GM21576 (cell line): ENCODE data around the gene TCAIM.

Source experiments
- ATAC-seq: cut with Tn5 transposase; IDR thresholded peaks from one replicate; pipeline ENCODE4 v1.9.1; 2021; ENCODE audit warnings: mild to moderate bottlenecking, moderate library complexity; ENCODE audit not compliant: unreplicated experiment

Gene TCAIM

DNA sequence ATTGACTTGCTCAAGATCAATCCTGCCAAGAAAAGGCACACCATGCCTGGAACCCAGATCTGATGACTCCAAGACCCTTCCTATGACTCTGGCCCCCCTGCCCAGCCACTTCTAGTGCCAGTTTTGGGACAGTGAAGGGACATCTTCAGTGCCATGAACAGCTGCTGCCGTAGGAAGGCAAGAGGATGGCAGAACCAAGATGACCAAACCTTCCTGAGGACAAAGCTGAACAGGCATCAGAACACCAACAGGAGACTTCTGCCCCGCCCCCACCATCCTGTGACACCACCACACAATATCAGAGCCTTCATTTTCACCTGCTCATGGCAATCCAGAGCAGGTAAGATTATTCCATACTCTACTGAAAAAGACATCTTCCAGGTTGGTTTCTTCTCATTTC, 105.9 kb downstream of the TCAIM start:
- ATAC-seq: no peak

DNA sequence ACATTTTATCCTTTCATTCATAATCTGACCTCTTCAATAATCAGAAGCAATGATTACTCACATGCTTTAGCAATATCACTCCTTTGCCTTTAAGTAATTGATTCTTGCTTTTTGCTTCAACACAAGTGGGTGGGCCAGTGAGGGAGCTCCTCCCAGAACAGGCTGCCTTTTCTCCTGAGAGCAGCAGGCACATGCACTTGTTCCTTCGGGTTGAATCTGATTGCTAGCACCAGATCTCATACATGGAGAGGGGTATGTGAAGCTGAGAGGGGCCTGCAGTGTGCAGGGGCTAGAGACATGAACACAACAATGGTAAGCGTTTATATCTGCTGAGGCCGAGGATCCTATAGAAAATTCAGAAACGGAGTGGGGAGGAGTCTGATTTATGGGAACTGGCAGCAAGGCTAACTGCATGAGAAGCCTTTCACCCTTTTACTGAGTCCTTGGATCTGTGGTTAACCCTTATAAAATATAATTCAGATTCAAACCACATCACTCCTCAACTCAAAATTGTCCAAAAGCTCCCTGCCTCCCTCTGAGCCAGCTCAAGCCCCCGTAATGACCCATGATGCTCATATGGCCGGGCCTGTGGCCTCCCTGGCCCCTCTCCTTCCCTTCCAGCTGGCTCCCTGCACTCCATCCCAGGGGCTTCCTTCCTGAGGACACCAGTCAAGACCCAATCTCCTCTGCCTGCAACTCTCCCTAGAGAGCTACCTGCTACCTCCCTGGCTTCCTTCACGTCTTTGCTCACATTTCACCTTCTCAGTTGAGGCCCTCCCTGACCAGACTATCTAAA, 106.5 kb downstream of the TCAIM start:
- ATAC-seq: no peak

DNA sequence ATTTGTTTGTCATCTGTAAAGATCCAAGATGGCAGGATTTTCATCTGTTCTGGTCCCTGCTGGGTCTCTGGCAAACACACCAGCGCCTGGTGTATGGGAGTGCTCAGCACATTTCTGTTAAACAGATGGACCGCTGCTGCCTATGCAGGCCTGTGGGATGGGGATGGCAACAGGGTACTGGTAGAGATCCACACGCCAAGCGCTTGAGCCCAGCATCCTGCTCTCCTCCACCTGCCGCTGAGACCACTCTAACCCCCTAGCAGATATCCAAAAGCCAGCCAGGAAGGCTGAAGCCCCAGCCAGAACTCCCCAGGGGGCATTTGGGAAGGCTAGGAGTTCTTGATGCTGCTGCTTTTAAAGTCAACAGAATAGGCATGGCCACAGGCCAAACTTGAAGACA, 107.2 kb downstream of the TCAIM start:
- no peak for ATAC-seq

DNA sequence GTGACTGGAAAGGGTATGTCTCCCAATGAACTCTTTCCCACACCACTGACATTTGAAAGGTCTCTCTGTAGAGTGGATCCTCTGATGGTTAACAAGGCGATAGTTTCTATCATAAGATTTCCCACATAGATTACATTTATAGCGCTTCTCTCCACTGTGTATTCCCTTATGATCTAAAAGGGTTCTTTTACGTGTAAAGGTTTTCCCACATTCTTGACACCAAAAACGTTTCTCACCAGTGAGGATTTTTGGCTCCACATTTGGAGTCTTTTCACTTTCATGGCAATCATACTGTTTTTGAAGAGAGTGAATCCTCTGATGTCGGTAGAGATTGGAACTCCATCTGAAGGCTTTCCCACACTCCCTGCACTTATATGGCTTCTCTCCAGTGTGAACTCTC, 108.4 kb downstream of the TCAIM start:
- no peak for ATAC-seq

DNA sequence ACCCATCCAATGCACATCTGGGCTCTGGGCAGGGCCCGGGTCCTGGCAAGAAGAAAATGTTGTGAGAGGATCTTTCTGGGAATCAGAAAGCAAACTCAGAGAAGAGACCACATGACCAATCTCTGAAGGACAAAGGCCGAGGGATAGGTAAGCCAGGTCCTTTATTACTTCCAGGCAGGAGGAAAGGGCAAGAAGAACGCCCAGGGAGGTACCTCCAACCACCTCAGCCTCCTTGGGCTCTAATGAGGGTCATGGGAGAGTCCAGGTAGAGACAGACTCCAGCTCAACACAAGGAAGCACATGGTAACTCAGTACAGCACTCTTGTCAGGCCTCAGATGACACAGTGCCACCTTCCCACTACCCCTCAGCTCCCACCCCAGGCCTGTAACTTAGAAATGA, 112.9 kb downstream of the TCAIM start:
- no peak for ATAC-seq

DNA sequence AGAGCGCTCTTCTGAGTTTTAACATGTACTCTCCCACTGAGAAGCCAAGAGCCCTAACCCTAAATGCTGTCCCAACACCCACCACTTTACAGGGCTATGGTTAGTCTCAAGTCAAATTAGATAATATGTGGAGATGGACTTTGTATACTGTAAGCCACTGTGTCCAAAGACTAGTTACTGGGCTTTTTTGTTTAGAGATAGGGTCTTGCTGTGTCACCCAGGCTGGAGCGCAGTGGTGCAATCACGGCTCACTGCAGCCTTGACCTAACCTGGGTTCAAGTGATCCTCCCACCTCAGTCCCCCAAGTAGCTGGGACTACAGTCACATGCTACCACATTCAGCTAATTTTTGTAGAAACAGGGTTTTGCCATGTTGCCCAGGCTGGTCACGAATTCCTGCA, 115.7 kb downstream of the TCAIM start:
- no peak for ATAC-seq

DNA sequence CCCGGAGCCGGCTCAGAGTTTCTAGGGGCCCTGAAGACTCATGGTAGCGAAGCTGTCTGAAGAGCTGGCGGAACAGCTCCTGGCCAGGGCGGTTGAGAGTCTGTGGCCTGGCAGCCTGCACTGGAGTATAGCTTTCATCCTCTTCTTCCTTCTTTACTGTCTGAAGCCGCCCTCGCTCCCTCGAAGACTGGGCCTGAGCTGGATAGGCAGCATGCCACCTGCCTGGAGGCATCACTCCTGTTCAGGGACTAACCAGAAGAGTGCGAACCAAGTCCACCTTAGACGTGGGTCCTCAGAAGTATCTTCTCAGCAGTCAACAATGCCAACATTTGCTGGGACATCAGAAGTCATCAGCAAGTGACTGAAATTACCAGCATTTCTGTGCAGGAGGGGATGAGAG, 116.8 kb downstream of the TCAIM start:
- ATAC-seq: no peak
